ENCODE data around the gene ALDH1B1.

Gene ALDH1B1

DNA sequence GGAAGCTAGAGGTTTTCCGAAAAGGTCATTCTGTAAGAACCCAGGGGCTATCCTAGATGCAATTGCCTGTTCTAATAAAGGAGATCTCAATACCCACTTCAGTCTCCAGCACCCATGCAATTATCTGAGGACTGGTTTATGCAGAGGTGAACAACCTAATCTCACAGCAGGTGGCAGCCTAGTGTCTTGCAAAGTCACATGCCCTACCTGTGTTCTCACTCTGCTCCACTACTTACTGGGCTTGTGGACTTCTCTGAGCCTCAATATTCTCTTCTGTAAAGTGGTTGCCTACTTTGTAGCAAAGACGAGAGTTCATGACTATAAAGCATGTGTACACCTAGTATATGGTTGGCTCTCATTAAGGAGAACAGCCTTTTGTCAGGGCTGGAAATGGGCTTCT, 21.0 kb upstream of the ALDH1B1 start:
- H3K79me2 ChIP-seq (ENCODE audit: insufficient read depth, low read depth) = no peaks in the 10 kb centered on the region
- no peak overlapping the region for H3K27ac ChIP-seq
- no peaks in the 10 kb centered on the region for H3K27me3 ChIP-seq (ENCODE audit: insufficient read depth, low read depth)
- H3K36me3 ChIP-seq (ENCODE audit: insufficient read depth) = no peaks in the 10 kb centered on the region
- no peak overlapping the region for H3K9ac ChIP-seq
- H3K4me3 ChIP-seq (IDR thresholded peaks at IDR 0.05; ENCODE audit: insufficient read depth, low read depth, low read length) = no peak overlapping the region
- H3K4me2 ChIP-seq = no peak overlapping the region
- H2AFZ ChIP-seq (ENCODE audit: low read depth) = no peak overlapping the region
- TF ChIP-seq, protein P1, sequence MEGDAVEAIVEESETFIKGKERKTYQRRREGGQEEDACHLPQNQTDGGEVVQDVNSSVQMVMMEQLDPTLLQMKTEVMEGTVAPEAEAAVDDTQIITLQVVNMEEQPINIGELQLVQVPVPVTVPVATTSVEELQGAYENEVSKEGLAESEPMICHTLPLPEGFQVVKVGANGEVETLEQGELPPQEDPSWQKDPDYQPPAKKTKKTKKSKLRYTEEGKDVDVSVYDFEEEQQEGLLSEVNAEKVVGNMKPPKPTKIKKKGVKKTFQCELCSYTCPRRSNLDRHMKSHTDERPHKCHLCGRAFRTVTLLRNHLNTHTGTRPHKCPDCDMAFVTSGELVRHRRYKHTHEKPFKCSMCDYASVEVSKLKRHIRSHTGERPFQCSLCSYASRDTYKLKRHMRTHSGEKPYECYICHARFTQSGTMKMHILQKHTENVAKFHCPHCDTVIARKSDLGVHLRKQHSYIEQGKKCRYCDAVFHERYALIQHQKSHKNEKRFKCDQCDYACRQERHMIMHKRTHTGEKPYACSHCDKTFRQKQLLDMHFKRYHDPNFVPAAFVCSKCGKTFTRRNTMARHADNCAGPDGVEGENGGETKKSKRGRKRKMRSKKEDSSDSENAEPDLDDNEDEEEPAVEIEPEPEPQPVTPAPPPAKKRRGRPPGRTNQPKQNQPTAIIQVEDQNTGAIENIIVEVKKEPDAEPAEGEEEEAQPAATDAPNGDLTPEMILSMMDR (conservative IDR thresholded peaks at IDR 0.05; ENCODE audit: low read depth, low read length) = no peak; the same call in 1 of the 2 replicates
- H3K4me1 ChIP-seq (ENCODE audit: low read depth, poor library complexity, severe bottlenecking) = no peaks in the 10 kb centered on the region
- H4K20me1 ChIP-seq (ENCODE audit: insufficient read depth) = no peaks in the 10 kb centered on the region

DNA sequence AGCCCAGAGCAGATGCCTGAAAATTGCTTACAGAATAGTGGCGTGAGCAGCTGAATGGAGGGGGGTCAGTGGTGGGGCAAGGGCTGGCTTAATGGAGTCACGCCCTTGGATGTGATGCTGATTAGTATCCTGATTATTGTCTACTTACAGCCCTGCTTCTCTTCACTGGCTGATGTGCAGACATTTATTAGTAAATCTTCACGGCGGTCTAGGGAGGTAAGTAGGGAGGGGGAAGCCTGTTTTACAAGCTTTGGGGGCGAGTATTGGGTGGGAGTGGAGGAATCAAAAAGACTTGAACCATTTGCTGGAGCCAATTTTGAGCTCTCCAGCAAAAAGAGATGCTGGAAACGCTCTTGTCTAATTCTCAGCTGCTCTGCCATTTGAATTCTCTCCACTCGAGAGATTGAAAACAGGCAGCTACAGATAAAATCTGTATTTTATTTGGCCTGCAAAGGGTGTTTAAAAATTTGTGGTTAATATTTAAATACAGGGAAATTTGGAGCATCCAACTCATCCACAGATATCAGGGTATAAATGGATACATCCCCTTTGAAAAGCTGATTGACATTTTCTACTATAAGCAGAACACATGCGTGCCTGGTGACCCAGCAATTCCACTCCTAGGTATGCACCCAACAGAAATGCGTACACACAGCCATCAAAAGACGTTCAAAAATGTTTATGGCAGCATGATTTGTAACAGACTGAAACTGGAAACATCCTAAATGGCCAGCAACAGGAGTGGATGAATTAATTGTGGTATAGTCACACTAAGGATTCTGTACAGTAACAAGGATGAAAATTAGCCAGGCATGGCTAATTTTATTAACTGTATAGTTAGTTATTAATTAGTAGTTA, 19.5 kb upstream of the ALDH1B1 start:
- Histone ChIP-seq H3K9ac (no peak overlapping the region), H4K20me1 (ENCODE audit: insufficient read depth) (no peaks in the 10 kb centered on the region), H3K27me3 (ENCODE audit: insufficient read depth, low read depth) (no peaks in the 10 kb centered on the region), H3K27ac (no peak overlapping the region), H3K4me2 (no peak overlapping the region), H3K36me3 (ENCODE audit: insufficient read depth) (no peaks in the 10 kb centered on the region), H3K4me1 (ENCODE audit: low read depth, poor library complexity, severe bottlenecking) (no peaks in the 10 kb centered on the region), H2AFZ (ENCODE audit: low read depth) (no peak overlapping the region), H3K4me3 (IDR thresholded peaks at IDR 0.05; ENCODE audit: insufficient read depth, low read depth, low read length) (no peak overlapping the region), H3K79me2 (ENCODE audit: insufficient read depth, low read depth) (no peaks in the 10 kb centered on the region)
- TF ChIP-seq, protein P1 (conservative IDR thresholded peaks at IDR 0.05; ENCODE audit: low read depth, low read length) = no peak

DNA sequence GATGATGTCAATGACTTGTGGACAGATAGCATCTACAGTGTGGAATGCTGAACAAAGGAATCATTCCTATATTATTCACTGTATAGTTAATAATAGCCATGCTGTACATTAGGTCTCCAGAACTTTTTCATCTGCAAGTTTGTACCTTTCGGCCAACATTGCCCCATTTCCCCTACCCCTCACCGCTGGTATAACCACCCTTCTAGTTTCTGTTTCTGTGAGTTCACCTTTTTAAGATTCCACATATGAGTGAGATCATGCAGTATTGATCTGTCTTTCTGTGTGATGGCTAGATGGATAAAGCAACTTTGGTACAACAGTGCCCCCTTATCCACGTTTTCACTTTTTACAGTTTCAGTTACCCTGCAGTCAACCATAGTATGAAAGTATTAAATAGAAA, 18.8 kb upstream of the ALDH1B1 start:
- Histone ChIP-seq H3K9ac (no peak overlapping the region), H3K79me2 (ENCODE audit: insufficient read depth, low read depth) (no peaks in the 10 kb centered on the region), H3K4me2 (no peak overlapping the region), H3K27ac (no peak overlapping the region), H3K36me3 (ENCODE audit: insufficient read depth) (no peaks in the 10 kb centered on the region), H3K4me1 (ENCODE audit: low read depth, poor library complexity, severe bottlenecking) (no peaks in the 10 kb centered on the region), H4K20me1 (ENCODE audit: insufficient read depth) (no peaks in the 10 kb centered on the region), H3K4me3 (IDR thresholded peaks at IDR 0.05; ENCODE audit: insufficient read depth, low read depth, low read length) (no peak overlapping the region), H2AFZ (ENCODE audit: low read depth) (no peak overlapping the region), H3K27me3 (ENCODE audit: insufficient read depth, low read depth) (no peaks in the 10 kb centered on the region)
- TF ChIP-seq, protein P1 (conservative IDR thresholded peaks at IDR 0.05; ENCODE audit: low read depth, low read length) = no peak

DNA sequence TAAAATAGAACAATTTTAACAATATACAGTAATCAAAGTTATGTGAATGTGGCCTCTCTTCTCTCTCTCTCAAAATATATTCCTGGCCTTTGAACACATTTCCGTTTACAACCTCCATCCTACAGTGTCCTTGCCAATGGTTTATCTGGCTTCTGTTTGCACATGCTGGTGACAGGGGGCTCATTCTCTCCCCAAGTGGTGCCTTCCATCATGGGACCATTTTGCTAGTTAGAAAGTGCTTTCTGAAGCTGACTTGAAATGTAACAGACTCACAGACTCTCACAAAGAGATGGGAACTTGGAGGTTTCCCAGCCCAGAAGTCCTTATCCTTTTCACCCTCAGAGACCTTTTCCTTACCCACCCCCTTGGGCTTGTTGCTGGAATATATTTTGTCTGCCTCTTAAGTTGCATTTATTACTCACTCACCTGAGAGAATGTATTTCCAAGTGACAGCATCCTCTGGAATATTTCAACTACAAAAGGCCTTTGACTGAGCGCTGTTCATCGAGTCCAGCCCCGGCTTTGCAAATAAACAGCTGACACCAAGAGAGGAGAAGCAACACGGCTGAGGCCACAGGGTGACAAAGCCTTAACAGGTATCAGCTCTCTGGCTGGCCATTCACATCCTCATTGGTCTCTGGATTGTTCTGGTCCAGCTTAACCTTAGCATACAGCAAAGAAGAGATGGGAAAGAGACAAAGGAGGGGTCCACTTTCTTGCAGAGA, 17.5 kb upstream of the ALDH1B1 start:
- no peak overlapping the region for H2AFZ ChIP-seq (ENCODE audit: low read depth)
- no peaks in the 10 kb centered on the region for H3K79me2 ChIP-seq (ENCODE audit: insufficient read depth, low read depth)
- no peaks in the 10 kb centered on the region for H4K20me1 ChIP-seq (ENCODE audit: insufficient read depth)
- TF ChIP-seq, protein P1 (conservative IDR thresholded peaks at IDR 0.05; ENCODE audit: low read depth, low read length) = no peak
- no peaks in the 10 kb centered on the region for H3K27me3 ChIP-seq (ENCODE audit: insufficient read depth, low read depth)
- H3K4me3 ChIP-seq (IDR thresholded peaks at IDR 0.05; ENCODE audit: insufficient read depth, low read depth, low read length) = no peak overlapping the region
- H3K4me2 ChIP-seq = no peak overlapping the region
- H3K36me3 ChIP-seq (ENCODE audit: insufficient read depth) = no peaks in the 10 kb centered on the region
- no peak overlapping the region for H3K27ac ChIP-seq
- H3K9ac ChIP-seq = no peak overlapping the region
- no peaks in the 10 kb centered on the region for H3K4me1 ChIP-seq (ENCODE audit: low read depth, poor library complexity, severe bottlenecking)

All from KMS-11 (cell line).